GM21619 (cell line): Measurements from ENCODE around the gene ABCA1.
A peak's percentile ranks its signal among the peaks of the same experiment; 100 is the strongest.
"Not testable (repeated sequence)": the region's sequence is repeated elsewhere in the genome, so short reads cannot be mapped to it uniquely, and the experiment has no call there.

Experiments used
- ATAC-seq: cut with Tn5 transposase; IDR thresholded peaks from one replicate; pipeline ENCODE4 v1.9.1; 2021; ENCODE audit not compliant: unreplicated experiment

ABCA1 gene

GRCh38 chr9:104927912-104928740 is at the start of gene ABCA1:
Gene ABCA1, minus strand, starts transcription at chr9:104928155. Its CDS starts 24,476 bp downstream, at chr9:104903679.
- peak; percentile 28 for ATAC-seq

GRCh38 chr9:104977580-104977979 is 49.6 kb upstream of the ABCA1 start:
- ATAC-seq = no peak

- ATAC-seq = no peak
These were observed 49.2 kb upstream of the ABCA1 start for GRCh38 chr9:104977168-104977567.

- not testable (repeated sequence) for ATAC-seq
These were observed 48.1 kb upstream of the ABCA1 start for GRCh38 chr9:104975966-104976595.

DNA sequence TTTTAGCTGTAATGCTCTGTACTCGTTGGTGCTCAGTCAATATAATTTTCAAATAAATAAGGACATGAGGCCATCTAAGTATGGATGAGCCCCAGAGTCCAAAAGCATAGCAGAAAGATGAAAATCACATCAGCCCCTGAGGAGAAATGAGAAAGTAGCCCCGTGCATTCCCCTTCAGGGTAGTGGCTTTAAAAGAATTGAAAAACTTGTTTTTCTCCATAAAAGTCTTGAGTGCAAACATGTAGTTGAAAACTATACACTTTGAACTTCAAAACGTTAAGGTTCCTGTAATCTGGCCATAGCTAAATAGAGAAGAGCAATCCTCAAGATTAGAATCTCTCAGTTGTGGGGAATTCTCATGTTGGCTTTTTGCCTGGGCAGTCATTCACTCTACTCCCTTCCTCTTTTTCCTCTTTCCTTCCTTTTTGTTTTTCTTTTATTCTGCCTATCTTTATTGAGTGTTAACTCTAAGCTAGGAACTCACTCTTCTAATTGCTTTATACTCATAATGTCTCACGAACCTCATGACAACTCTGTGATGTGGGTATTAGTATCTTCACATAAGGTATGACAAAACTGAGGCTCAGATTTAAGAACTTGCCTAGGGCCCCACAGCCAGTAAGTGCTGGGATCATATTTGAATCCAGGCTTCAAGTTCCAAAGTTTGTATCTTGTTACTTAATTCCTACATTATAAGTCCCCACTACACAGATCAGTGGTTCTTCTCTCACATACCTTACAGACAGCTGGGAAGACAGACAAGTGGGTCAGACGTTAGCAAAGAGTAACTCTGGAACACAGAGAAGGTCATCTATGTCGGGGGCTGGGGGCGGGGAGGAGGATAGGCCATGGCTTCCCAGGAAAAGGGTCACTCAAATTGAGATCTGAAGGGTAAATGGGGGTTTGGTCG is 46.4 kb upstream of the ABCA1 start:
- no peak for ATAC-seq

DNA sequence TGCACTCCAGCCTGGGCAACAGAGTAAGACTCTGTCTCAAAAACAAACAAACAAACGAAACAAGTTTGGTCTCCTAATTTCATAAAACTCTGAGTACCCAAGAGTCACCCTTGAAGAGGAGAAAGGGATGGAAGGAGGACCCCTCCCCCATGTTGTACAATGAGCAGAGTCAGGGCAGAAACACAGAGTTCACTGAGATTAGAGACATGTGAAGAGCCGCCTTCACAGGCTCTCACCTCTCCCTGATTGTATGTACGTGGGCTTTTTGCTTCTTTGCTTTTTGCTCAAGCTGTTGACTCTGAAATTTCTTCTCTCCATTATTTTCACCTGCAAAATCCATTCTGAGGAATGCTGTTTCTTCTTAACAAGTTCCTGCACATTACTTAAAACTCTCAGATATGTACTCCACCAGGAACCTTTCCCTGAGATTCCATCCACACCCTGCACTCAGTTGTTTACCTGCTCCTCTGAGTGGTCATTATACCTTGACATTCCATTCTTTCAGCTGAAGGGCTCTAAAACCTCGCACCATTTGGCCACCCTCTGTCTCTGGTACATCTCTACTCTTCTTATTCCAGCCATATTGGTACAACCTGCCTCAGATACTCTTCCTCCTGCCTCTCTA is 44.4 kb upstream of the ABCA1 start:
- no peak for ATAC-seq

DNA sequence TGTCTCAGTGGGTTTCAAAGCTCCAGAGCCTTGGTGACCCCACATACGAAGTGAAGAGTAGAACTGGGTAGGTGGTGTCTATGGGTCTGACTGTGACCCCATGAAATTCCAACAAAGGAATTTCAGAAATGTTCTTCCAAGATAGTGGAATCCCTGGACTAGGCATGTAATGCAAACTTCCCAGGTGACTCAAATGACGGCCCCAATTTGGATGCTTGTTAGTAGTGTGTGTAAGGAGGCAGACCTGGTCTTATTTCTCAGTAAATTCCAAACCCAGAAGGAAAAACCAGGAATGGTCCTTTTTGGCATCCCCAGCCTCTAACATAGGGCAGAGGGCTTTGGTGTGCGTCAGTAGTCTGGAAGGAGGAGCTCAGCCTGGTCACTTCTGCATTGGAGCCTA is 43.6 kb upstream of the ABCA1 start:
- no peak for ATAC-seq

DNA sequence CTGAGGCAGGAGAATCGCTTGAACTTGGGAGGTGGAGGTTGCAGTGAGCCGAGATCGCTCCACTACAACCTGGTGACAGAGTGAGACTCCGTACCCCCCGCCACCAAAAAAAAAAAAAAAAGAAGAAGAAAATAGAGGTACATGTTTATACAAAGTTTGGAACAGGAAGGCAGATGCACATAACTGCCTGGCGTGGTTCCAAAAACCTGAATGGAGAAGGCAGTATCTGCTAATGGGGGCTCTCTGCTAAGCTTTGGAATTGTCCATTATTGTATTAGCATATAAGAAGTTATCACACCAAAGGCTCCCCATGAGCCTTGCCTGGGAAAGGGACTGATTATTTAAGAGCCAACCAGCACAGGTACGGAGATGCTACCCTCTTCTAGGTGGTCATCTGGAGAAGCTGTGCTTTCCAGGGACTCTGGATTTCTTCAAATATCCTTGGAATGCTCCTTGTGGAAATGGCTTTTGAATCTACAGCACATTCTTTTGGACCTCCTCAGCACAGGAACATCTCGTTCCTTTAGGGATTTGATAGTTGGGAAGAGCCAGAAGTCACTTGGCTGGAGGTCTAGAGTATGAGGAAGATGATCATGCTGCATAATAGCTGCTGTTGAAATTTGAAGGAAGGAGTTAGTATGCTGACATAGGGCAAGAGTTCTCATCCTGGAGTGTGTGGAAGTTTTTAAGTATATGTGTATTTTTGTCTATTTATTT is 42.5 kb upstream of the ABCA1 start:
- no peak for ATAC-seq

DNA sequence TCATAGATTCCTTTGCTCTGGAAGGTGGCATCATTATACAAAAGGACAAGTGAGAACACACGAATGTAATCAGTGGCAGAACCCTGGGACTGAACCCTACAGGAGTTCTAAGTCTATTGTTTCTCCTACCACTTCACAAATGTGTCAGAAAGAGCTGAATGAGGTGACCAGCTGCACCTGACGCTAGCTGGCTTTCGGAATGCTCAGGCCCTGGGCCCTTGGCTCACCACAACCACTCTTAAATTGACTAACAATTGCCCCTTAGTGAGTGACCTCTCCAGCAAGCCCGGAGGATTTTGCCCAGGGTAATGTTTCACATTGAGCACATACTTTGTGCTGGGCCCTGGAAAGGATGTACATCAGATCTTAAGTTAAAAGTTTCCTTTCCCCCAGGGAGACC is 41.2 kb upstream of the ABCA1 start:
- ATAC-seq = no peak

DNA sequence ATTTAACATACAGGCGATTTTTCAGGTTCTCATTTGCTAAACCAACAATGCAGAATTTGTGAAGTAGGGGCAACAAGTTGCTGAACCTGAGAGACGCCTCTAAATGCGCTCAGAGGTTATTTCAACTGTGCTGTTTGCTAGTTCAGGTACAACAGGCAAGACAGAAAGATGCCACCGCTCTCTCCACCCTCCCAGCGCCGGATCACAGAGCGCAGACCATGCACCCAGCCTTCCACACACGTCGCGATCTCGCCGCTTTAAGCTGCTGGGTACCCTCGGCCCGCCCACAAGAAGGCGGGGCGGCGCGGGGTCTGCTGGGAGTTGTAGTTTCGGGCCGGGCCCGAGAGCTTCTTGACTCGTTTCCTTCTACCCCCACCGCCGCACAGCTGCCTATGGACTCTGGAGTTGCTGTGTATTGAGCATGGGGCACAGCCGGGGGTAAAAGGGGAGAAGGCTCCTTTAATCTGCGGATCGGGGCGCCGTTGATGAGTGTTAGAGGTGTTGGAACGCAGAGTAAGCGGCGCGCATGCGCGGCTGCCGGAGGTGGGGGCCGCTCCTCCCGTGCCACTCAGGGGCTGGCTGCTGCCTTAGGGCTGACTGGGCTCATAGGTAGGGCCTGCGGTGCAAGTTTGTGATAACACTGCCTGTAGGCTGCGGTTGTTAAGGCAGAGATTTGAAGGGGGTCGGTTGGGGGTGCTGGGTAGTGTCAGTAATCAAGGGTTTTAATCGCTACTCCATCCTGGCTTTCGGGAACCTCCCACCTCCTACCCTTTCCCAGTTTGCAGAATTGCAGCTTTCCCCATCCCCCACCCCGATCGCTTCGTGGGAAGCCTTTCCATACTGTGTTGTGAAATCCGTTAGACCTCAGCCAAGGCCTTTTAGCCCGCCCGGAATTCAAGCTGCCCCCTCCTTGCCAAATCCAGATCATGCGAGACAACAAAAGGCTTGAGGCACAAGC is 40.3 kb upstream of the ABCA1 start:
- ATAC-seq = peak; percentile 100

DNA sequence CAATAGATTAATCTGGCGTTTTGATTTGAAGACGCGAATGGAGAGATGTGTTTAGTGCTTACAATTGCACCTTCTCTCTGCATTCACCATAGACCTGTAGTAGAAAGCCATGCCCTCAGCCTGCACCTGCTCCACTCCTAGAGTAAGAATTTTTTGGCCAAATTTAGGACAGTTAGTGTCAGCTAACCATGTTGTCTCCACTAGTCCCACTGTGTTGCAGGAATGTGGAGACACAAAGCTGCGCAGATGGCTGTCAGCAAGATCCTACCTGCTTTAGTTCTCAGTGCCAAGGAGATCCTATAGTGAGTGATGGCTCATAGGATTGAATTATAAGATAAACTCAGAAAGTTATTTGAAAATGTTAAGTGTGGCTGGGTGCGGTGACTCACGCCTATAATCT is 35.1 kb upstream of the ABCA1 start:
- ATAC-seq = no peak

- ATAC-seq = no peak
These were observed 33.9 kb upstream of the ABCA1 start for GRCh38 chr9:104961701-104962359.

- peak; percentile 96 for ATAC-seq
These were observed 33.3 kb upstream of the ABCA1 start for GRCh38 chr9:104961238-104961637.

DNA sequence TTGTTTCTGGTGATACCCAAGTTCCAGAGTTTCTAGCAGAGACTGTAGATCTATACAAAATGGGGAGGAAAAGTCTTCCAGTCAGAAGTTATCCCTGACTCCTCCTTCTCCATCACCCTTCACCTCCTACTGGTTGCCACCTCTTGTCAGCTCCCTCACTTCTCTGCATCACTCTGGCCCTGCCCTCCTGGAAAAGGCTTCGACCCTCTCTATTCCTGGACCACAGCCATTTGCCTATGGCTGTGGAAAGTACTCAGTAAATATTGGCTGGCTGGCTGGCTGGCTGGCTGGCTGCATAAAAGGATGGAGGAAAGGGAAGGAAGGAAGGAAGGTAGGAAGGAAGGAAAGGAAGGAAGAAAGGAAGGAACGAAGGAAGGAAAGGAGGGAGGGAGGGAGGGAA is 32.7 kb upstream of the ABCA1 start:
- ATAC-seq = no peak

DNA sequence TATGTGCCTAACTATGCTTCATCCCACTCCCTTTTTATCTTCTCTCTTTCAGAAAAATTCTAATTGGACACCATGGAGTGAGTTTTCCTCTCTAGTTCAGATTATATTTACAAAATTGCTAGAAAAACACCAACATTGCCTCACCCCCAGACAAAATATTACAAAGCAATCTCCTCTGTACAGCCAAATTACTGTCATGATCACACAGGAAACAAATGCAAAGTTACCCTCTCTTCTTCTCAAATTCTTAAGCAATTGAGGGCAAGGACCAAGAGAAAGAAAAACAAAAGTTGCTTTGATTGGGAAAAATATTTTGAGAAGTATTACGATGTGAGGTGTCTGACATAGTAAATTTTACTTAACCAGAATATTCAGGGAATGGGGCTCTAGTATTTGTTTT is 30.8 kb upstream of the ABCA1 start:
- ATAC-seq = no peak

DNA sequence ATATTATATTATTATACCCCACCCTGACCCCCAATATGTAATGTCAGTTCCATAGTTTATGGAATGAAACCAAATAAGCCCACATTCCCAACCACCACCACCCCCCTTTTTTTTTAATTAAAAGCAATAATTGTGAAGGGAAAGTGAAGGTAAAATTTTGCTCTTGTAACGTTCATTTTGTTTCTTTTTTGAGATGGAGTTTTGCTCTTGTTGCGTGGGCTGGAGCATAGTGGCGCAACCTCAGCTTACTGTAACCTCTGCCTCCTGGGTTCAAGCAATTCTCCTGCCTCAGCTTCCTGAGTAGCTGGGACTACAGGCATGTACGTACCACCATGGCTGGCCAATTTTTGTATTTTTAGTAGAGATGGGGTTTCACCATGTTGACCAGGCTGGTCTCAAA is 30.1 kb upstream of the ABCA1 start:
- ATAC-seq = not testable (repeated sequence)

GRCh38 chr9:104951487-104951886 is 23.5 kb upstream of the ABCA1 start:
- no peak for ATAC-seq

DNA sequence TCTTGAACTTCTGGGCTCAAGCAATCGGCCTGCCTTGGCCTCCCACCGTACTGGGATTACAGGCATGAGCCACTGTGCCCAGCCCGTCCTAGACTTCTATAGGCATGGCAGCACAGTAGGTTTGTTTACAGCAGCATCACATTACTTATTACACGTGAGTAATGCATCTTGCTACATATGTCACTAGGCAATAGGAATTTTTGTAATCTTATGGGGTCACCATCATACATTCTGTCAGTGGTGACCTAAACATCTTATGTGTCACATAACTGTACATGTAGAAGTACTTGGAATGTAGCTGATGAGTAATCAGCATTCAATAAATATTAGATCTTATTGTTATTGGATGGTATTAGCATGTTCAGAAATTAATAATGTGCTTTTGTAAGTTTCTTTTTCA is 22.9 kb upstream of the ABCA1 start:
- ATAC-seq = no peak

DNA sequence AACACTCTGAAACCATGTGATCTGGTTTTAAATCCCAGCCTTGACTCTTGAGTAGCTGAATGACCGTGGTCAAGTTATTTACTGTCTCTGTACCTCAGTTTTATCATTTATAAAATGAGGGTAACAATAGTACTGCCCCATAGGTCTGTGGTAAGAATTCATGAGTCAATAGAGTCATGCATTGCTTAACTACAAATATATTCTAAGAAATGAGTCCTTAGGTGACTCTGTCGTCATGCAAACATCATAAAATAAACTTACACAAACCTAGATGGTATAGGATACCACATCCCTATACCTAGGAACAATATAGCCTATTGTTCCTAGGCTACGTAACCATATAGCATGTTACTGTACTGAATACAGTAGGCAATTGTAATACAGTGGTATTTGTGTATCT is 20.3 kb upstream of the ABCA1 start:
- no peak for ATAC-seq
